Brain microvascular endothelial cell (primary cell): ENCODE measurements around the gene IKZF1.

Experiments
- DNase-seq: peaks from one replicate; pipeline ENCODE4 v3.0.0-alpha.2; 2020
- H3K27ac ChIP-seq: fragments of 250-450 bp; sonication (Bioruptor Pico); 2 replicates; pipeline ENCODE4 v1.5.1; 2020; ENCODE audit warnings: mild to moderate bottlenecking, moderate library complexity
- H3K27me3 ChIP-seq: fragments of 250-450 bp; sonication (Bioruptor Pico); replicated peaks from 2 replicates; pipeline ENCODE4 v1.5.1; 2020; ENCODE audit warnings: mild to moderate bottlenecking
- H3K36me3 ChIP-seq: fragments of 250-450 bp; sonication (Bioruptor Pico); replicated peaks from 2 replicates; pipeline ENCODE4 v1.5.1; 2020; ENCODE audit warnings: mild to moderate bottlenecking
- H3K4me3 ChIP-seq: 2 replicates; pipeline ENCODE4 v1.5.1; 2011; ENCODE audit warnings: low read depth, mild to moderate bottlenecking, control low read depth, low read length, moderate library complexity
- CTCF ChIP-seq: IDR thresholded peaks from 2 replicates; pipeline ENCODE4 v1.5.1; 2011; ENCODE audit warnings: low read depth, mild to moderate bottlenecking, moderate library complexity, low read length, control low read depth, inconsistent platforms; ENCODE audit errors: missing control alignments
- in situ Hi-C: cut with HindIII; loops from 2 replicates; pipeline ENCODE4 v1.10.0; 2017; ENCODE audit warnings: low sequenced_read_pairs, low pct_ligation_motif_present

Gene IKZF1

GRCh38 chr7:50418086-50418515, 113.6 kb downstream of the IKZF1 start:
- no peaks in the 10 kb centered on the region for H3K27me3 ChIP-seq
- no peaks in the 10 kb centered on the region for H3K36me3 ChIP-seq
- H3K4me3 ChIP-seq, result no peak overlapping the region
- in situ Hi-C loops, result no loop called here
- TF ChIP-seq CTCF, result peak; percentile 97
- H3K27ac ChIP-seq, result no peak overlapping the region
- DNase-seq, result peak; percentile 80

GRCh38 chr7:50418526-50419290, 114.2 kb downstream of the IKZF1 start:
- Histone ChIP-seq H3K27ac (no peak overlapping the region), H3K36me3 (no peaks in the 10 kb centered on the region), H3K27me3 (no peaks in the 10 kb centered on the region), H3K4me3 (no peak overlapping the region)
- TF ChIP-seq CTCF, result no peak
- no peak for DNase-seq
- in situ Hi-C loops, result no loop called here

GRCh38 chr7:50421043-50421442, 116.5 kb downstream of the IKZF1 start:
- no peak overlapping the region for H3K27ac ChIP-seq
- no peak for TF ChIP-seq CTCF
- DNase-seq, result no peak
- in situ Hi-C loops, result no loop called here
- H3K4me3 ChIP-seq, result no peak overlapping the region
- no peaks in the 10 kb centered on the region for H3K27me3 ChIP-seq
- H3K36me3 ChIP-seq, result no peaks in the 10 kb centered on the region

- no peak for TF ChIP-seq CTCF
- DNase-seq, result no peak
- in situ Hi-C loops, result no loop called here
- Histone ChIP-seq H3K36me3 (no peaks in the 10 kb centered on the region), H3K27me3 (no peaks in the 10 kb centered on the region), H3K4me3 (no peak overlapping the region), H3K27ac (no peak overlapping the region)
These were observed 118.3 kb downstream of the IKZF1 start for GRCh38 chr7:50422858-50423257.

GRCh38 chr7:50423860-50424259, 119.3 kb downstream of the IKZF1 start:
- TF ChIP-seq CTCF, result no peak
- in situ Hi-C loops, result no loop called here
- no peaks in the 10 kb centered on the region for H3K27me3 ChIP-seq

GRCh38 chr7:50425318-50425717, 120.8 kb downstream of the IKZF1 start:
- TF ChIP-seq CTCF, result no peak
- Histone ChIP-seq H3K36me3 (no peaks in the 10 kb centered on the region), H3K4me3 (no peak overlapping the region), H3K27ac (no peak overlapping the region), H3K27me3 (no peaks in the 10 kb centered on the region)
- DNase-seq, result no peak
- in situ Hi-C loops, result no loop called here

More at GRCh38 chr7:50423860-50424259, 119.3 kb downstream of the IKZF1 start:
- no peak for DNase-seq
- no peak overlapping the region for H3K27ac ChIP-seq
- H3K4me3 ChIP-seq, result no peak overlapping the region
- no peaks in the 10 kb centered on the region for H3K36me3 ChIP-seq
